HL-60 (cell line): ENCODE measurements around the gene MAPK8IP2.

ENCODE experiments used
- DNase-seq, 2 experiments: peaks; one replicate each; pipeline ENCODE4 v3.0.0-alpha.2; 2010 to 2020; ENCODE audit warnings: low read depth in 1 of 2, low spot score in 1 of 2
- H3K27ac ChIP-seq: fragments of 250-450 bp; sonication (Bioruptor Pico); replicated peaks from 2 replicates; pipeline ENCODE4 v1.5.1; 2020; ENCODE audit warnings: mild to moderate bottlenecking, moderate library complexity
- H3K27me3 ChIP-seq: fragments of 250-450 bp; sonication (Bioruptor Pico); 2 replicates; pipeline ENCODE4 v1.5.1; 2021; ENCODE audit warnings: mild to moderate bottlenecking, moderate library complexity; ENCODE audit not compliant: insufficient read depth, poor library complexity, severe bottlenecking
- H3K4me3 ChIP-seq: replicated peaks from 2 replicates; pipeline ENCODE4 v1.5.1; 2011; ENCODE audit warnings: mild to moderate bottlenecking, control low read depth, low read length; ENCODE audit not compliant: insufficient read depth
- GABPA ChIP-seq: IDR thresholded peaks from 2 replicates; pipeline ENCODE4 v1.6.1; 2012; ENCODE audit warnings: low read depth
- POLR2AphosphoS5 ChIP-seq: IDR thresholded peaks from 2 replicates; pipeline ENCODE4 v1.6.1; 2012; ENCODE audit warnings: low read depth
- SPI1 ChIP-seq: IDR thresholded peaks from 2 replicates; pipeline ENCODE4 v1.6.1; 2012; ENCODE audit warnings: low read depth, mild to moderate bottlenecking, borderline replicate concordance
- TF ChIP-seq, protein P1 (sequence below): IDR thresholded peaks from 2 replicates; pipeline ENCODE4 v1.6.1; 2012; ENCODE audit warnings: low read depth; ENCODE audit not compliant: insufficient replicate concordance
- TF ChIP-seq, protein P2 (sequence below): IDR thresholded peaks from one replicate; pipeline ENCODE4 v1.5.1; 2011; ENCODE audit warnings: low read length, control low read depth, inconsistent platforms; ENCODE audit not compliant: insufficient read depth

MAPK8IP2 gene

DNA sequence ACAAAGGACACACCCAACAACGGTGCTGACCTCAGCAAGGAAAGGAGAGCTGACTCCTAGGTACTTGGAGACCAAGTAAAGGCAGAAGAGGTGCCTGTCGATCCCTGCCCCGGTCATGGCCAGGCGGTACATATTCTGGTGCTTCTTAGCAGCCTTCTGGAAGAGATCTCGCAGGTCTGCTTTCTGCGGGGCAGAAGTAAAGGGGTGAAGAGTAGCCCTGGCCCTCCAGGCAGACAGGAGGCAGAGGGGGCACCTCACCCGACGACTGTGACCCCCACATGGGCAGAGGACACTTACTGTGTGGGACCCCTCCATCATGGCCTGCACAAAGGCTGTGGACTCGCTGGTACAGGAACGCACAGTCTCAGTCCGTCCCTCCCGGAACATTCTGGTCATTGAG lies 29.7 kb upstream of the MAPK8IP2 start:
- Histone ChIP-seq H3K4me3 (no peak overlapping the region), H3K27ac (no peak overlapping the region), H3K27me3 (no peaks in the 10 kb centered on the region)
- no peak for DNase-seq
- TF ChIP-seq, protein P1, sequence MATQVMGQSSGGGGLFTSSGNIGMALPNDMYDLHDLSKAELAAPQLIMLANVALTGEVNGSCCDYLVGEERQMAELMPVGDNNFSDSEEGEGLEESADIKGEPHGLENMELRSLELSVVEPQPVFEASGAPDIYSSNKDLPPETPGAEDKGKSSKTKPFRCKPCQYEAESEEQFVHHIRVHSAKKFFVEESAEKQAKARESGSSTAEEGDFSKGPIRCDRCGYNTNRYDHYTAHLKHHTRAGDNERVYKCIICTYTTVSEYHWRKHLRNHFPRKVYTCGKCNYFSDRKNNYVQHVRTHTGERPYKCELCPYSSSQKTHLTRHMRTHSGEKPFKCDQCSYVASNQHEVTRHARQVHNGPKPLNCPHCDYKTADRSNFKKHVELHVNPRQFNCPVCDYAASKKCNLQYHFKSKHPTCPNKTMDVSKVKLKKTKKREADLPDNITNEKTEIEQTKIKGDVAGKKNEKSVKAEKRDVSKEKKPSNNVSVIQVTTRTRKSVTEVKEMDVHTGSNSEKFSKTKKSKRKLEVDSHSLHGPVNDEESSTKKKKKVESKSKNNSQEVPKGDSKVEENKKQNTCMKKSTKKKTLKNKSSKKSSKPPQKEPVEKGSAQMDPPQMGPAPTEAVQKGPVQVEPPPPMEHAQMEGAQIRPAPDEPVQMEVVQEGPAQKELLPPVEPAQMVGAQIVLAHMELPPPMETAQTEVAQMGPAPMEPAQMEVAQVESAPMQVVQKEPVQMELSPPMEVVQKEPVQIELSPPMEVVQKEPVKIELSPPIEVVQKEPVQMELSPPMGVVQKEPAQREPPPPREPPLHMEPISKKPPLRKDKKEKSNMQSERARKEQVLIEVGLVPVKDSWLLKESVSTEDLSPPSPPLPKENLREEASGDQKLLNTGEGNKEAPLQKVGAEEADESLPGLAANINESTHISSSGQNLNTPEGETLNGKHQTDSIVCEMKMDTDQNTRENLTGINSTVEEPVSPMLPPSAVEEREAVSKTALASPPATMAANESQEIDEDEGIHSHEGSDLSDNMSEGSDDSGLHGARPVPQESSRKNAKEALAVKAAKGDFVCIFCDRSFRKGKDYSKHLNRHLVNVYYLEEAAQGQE: no peak
- no peak for TF ChIP-seq POLR2AphosphoS5
- TF ChIP-seq GABPA: no peak
- TF ChIP-seq, protein P2, sequence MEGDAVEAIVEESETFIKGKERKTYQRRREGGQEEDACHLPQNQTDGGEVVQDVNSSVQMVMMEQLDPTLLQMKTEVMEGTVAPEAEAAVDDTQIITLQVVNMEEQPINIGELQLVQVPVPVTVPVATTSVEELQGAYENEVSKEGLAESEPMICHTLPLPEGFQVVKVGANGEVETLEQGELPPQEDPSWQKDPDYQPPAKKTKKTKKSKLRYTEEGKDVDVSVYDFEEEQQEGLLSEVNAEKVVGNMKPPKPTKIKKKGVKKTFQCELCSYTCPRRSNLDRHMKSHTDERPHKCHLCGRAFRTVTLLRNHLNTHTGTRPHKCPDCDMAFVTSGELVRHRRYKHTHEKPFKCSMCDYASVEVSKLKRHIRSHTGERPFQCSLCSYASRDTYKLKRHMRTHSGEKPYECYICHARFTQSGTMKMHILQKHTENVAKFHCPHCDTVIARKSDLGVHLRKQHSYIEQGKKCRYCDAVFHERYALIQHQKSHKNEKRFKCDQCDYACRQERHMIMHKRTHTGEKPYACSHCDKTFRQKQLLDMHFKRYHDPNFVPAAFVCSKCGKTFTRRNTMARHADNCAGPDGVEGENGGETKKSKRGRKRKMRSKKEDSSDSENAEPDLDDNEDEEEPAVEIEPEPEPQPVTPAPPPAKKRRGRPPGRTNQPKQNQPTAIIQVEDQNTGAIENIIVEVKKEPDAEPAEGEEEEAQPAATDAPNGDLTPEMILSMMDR: no peak
- no peak for TF ChIP-seq SPI1

DNA sequence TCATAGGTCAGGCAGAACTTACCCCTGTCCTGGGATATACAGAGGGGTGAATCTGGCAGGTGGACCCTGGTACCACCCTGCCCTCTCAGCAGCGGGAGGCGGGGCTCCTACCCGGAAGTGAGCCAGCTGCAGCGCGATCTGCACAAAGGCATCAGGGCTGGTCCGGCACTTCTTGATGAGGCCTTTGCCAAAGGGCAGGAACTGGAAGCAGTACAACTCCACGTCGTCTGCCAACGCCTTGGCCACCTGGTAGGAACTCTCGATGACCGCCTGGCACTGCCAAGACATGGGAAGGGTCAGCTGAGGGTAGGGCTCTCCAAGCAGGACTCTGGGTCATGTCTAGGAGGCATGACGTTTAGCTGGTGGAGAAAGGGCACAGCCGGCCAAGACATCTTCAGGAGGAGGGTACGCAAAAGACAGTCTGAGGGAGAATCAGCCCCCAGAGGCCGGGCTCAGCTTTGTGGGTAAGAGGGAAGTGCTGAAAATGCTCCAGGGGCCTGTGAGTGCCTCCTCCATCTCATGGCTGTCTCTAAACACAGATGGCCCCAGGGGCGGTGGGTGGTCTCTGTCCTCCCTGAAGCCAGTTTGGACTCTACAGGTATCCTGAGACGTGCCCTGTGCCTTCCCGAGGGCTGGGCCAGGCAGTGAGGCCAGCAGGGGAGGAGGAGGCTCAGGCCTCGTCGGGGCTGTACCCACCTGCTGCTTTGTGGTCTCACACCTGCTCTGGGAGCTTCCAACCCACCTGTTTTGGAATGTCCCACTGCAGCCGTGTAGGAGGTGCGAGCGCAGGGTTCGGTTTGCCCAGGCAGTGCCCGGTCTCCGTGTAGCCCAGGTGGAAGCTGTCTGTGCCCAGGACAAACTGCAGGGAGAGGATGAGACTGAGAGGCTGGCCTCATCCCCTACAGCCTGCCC lies 29.1 kb upstream of the MAPK8IP2 start:
- Histone ChIP-seq H3K27me3 (no peaks in the 10 kb centered on the region), H3K27ac (no peak overlapping the region), H3K4me3 (no peak overlapping the region)
- TF ChIP-seq GABPA: no peak
- TF ChIP-seq, protein P2: no peak
- no peak for TF ChIP-seq SPI1
- no peak for TF ChIP-seq POLR2AphosphoS5
- TF ChIP-seq, protein P1: no peak
- DNase-seq: no peak

DNA sequence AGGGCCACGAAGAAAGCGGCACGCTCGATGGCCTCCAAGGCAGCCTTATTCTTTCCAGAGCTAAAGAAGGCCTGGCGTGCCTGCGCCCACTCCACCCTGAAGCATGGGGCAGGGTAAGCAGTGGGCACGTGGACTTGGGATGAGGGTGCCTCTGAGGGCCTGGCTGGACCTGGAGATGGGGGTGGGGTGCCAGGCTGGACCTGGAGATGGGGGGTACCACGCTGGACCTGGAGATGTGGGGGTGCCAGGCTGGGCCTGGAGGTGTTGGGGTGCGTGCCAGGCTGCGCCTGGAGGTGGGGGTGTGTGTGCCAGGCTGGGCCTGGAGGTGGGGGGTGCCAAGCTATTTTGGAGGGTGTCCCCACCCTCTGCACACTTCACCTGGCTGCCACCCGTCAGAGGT lies 27.6 kb upstream of the MAPK8IP2 start:
- Histone ChIP-seq H3K27ac (no peak overlapping the region), H3K4me3 (no peak overlapping the region)

More for the DNA sequence above, 27.6 kb upstream of the MAPK8IP2 start:
- H3K27me3 ChIP-seq: no peaks in the 10 kb centered on the region
- no peak for DNase-seq
- TF ChIP-seq GABPA: no peak
- TF ChIP-seq SPI1: no peak
- TF ChIP-seq, protein P1: no peak
- no peak for TF ChIP-seq POLR2AphosphoS5
- TF ChIP-seq, protein P2: no peak
